Aorta (tissue), 5 donors: Measurements from ENCODE around the gene PI16. TPM values are rescaled to one million over a fixed set of nuclear protein-coding genes. Genes with fewer than 3 reads are reported as not detected.

ENCODE experiments used
- ATAC-seq: fragments of 200-7000 bp; cut with Tn5 transposase; one replicate; pipeline ENCODE4 v1.9.1; 2022; ENCODE audit warnings: moderate library complexity; ENCODE audit not compliant: low FRiP score
- DNase-seq, 2 donors: peaks; one replicate each; pipeline ENCODE4 v3.0.0-alpha.2; 2020
- H3K27ac ChIP-seq, 2 donors: one replicate each; pipeline ENCODE4 v1.5.1; 2013; ENCODE audit warnings: low read length in 2 of 2, mild to moderate bottlenecking in 2 of 2, moderate library complexity in 2 of 2, control low read depth in 1 of 2, inconsistent platforms in 1 of 2, low read depth in 1 of 2
- H3K27me3 ChIP-seq, 2 donors: one replicate each; pipeline ENCODE4 v1.6.1; 2013; ENCODE audit warnings: control low read depth in 1 of 2, low read length in 1 of 2, mild to moderate bottlenecking in 1 of 2, moderate library complexity in 1 of 2; ENCODE audit not compliant: insufficient read depth in 2 of 2, control insufficient read depth in 1 of 2
- H3K36me3 ChIP-seq, 2 donors: one replicate each; pipeline ENCODE4 v1.6.1; 2013; ENCODE audit warnings: control low read depth in 1 of 2, low read length in 1 of 2, mild to moderate bottlenecking in 1 of 2; ENCODE audit not compliant: insufficient read depth in 2 of 2, control insufficient read depth in 1 of 2
- H3K4me1 ChIP-seq, 2 donors: one replicate each; pipeline ENCODE4 v1.6.1; 2013; ENCODE audit warnings: low read length in 2 of 2, control low read depth in 1 of 2, mild to moderate bottlenecking in 1 of 2, moderate library complexity in 1 of 2; ENCODE audit not compliant: insufficient read depth in 2 of 2, control insufficient read depth in 1 of 2
- H3K4me3 ChIP-seq, 2 donors: one replicate each; pipeline ENCODE4 v1.5.1; 2013; ENCODE audit warnings: low read length in 2 of 2, control low read depth in 1 of 2, mild to moderate bottlenecking in 1 of 2
- H3K9me3 ChIP-seq: one replicate; pipeline ENCODE4 v1.6.1; 2013; ENCODE audit warnings: mild to moderate bottlenecking, low read length; ENCODE audit not compliant: control insufficient read depth
- WGBS, 2 donors: extraction: QIAGEN DNeasy Blood & Tissue Kit; methylation state at CpG; one replicate each; pipeline ENCODE4 v1.1.7; 2013; 5-methylcytosine and 5-hydroxymethylcytosine counted together
- intact Hi-C, 2 donors: fragments of 100-400 bp; cut with DNase I; formaldehyde crosslinking; loops; one replicate each; pipeline versions ENCODE4 v1.14.2 to v1.15.0; 2022
- polyA plus RNA-seq, 2 donors: library from polyadenylated mRNA; stranded (reverse); fragments of 200-250 nt; gene quantifications; one replicate each; pipeline ENCODE4 v1.2.3, GENCODE V29; 2013
- total RNA-seq, 2 donors: library from RNA; stranded (reverse); fragmentation: NEBNext Ultra II Directional; extraction: Animal tissue kit (Norgen Biotek cat#: 25700); gene quantifications; one replicate each; pipeline ENCODE4 v1.2.1, GENCODE V29; 2021
- donor health status: healthy with polysubstance abuse.
- donor health status: Bipolar disorder and iron deficiency.
- donor health status: DM: no; HTN: no; CAD: no.
- donor health status: DM: no; HTN: no; CAD: no.
- donor health status: DM: yes; HTN: yes; CAD: no.

Gene PI16
- total and polyA plus RNA-seq, 4 donors = 4.4 to 383 (median 38.7) TPM; not detected in 1

GRCh38 chr6:36973190-36973589 is 18.7 kb downstream of the PI16 start:
- WGBS, 2 donors = 81 to 88% methylated on average over 1 of the region's 1 CpG
- peaks cover 15 to 23% of the 10 kb centered on the region in 2 donors for H3K36me3 ChIP-seq
- no peak for ATAC-seq

GRCh38 chr6:36973647-36974046 is 19.1 kb downstream of the PI16 start:
- no peak overlapping the region for H3K4me3 ChIP-seq
- intact Hi-C loops = no loop called here
- H3K27me3 ChIP-seq = no peaks in the 10 kb centered on the region
- ATAC-seq (no peak), DNase-seq (peak in 1 of 2 donors; percentile 33)
- H3K9me3 ChIP-seq = no peaks in the 10 kb centered on the region
- no peak overlapping the region for H3K27ac ChIP-seq
- peaks cover 15 to 21% of the 10 kb centered on the region in 2 donors for H3K36me3 ChIP-seq
- WGBS, 2 donors = 67 to 77% methylated on average over 4 of the region's 4 CpGs
- no peaks in the 10 kb centered on the region for H3K4me1 ChIP-seq

More at GRCh38 chr6:36973190-36973589, 18.7 kb downstream of the PI16 start:
- no peak overlapping the region for H3K4me3 ChIP-seq
- H3K9me3 ChIP-seq = no peaks in the 10 kb centered on the region
- no peaks in the 10 kb centered on the region for H3K27me3 ChIP-seq
- H3K27ac ChIP-seq = no peak overlapping the region
- H3K4me1 ChIP-seq = no peaks in the 10 kb centered on the region
- intact Hi-C loops = no loop called here
- DNase-seq = no peak

GRCh38 chr6:36975231-36976006 is 20.9 kb downstream of the PI16 start:
- Histone ChIP-seq H3K9me3 (no peaks in the 10 kb centered on the region), H3K4me3 (no peak overlapping the region), H3K27me3 (no peaks in the 10 kb centered on the region), H3K36me3 (peaks cover 11 to 14% of the 10 kb centered on the region in 2 donors), H3K4me1 (no peaks in the 10 kb centered on the region), H3K27ac (no peak overlapping the region)
- ATAC-seq = peak; percentile 5
- 90 to 93% methylated on average over 7 of the region's 7 CpGs for WGBS, 2 donors
- intact Hi-C loops = loop anchor here in 1 of 2 donors (5.0 kb wide), 1 partner anchor 208 kb away; no protein-coding TSS in a partner anchor
- DNase-seq = peak; percentile 42 to 46

- Histone ChIP-seq H3K36me3 (peaks cover 11 to 13% of the 10 kb centered on the region in 2 donors), H3K27me3 (no peaks in the 10 kb centered on the region), H3K9me3 (no peaks in the 10 kb centered on the region), H3K4me3 (no peak overlapping the region), H3K4me1 (no peaks in the 10 kb centered on the region), H3K27ac (no peak overlapping the region)
- DNase-seq (peak in 1 of 2 donors; percentile 33), ATAC-seq (no peak)
- intact Hi-C loops = loop anchor here in 1 of 2 donors (5.0 kb wide), 1 partner anchor 209 kb away; no protein-coding TSS in a partner anchor
- WGBS, 2 donors = 79 to 80% methylated on average over 4 of the region's 4 CpGs
Measured at GRCh38 chr6:36976007-36976264, 21.4 kb downstream of the PI16 start.

- no peaks in the 10 kb centered on the region for H3K9me3 ChIP-seq
- intact Hi-C loops = loop anchor here in 1 of 2 donors (5.0 kb wide), 1 partner anchor 209 kb away; no protein-coding TSS in a partner anchor
- DNase-seq (peak in 1 of 2 donors; percentile 62), ATAC-seq (no peak)
- no peak overlapping the region for H3K4me3 ChIP-seq
- 88 to 91% methylated on average over 7 of the region's 7 CpGs for WGBS, 2 donors
- no peaks in the 10 kb centered on the region for H3K27me3 ChIP-seq
- no peak overlapping the region for H3K27ac ChIP-seq
- no peaks in the 10 kb centered on the region for H3K4me1 ChIP-seq
- H3K36me3 ChIP-seq = peaks cover 11 to 14% of the 10 kb centered on the region in 2 donors
Measured at GRCh38 chr6:36976509-36976908, 22.0 kb downstream of the PI16 start.

- Histone ChIP-seq H3K36me3 (peaks cover 11% of the 10 kb centered on the region in 2 donors), H3K9me3 (no peaks in the 10 kb centered on the region), H3K4me3 (no peak overlapping the region), H3K27ac (no peak overlapping the region), H3K27me3 (no peaks in the 10 kb centered on the region), H3K4me1 (no peaks in the 10 kb centered on the region)
- WGBS, 2 donors = 89 to 90% methylated on average over 6 of the region's 6 CpGs
- DNase-seq = peak in 1 of 2 donors; percentile 68
- ATAC-seq = no peak
- intact Hi-C loops = loop anchor here in 1 of 2 donors (5.0 kb wide), 1 partner anchor 210 kb away; no protein-coding TSS in a partner anchor
Measured at GRCh38 chr6:36976931-36977330, 22.4 kb downstream of the PI16 start.

GRCh38 chr6:36977470-36977941 is 23.0 kb downstream of the PI16 start:
- H3K27me3 ChIP-seq = no peaks in the 10 kb centered on the region
- H3K4me1 ChIP-seq = no peaks in the 10 kb centered on the region
- H3K4me3 ChIP-seq = no peak overlapping the region
- ATAC-seq (no peak), DNase-seq (peak in 1 of 2 donors; percentile 36)
- no peak overlapping the region for H3K27ac ChIP-seq
- peaks cover 11% of the 10 kb centered on the region in 2 donors for H3K36me3 ChIP-seq
- WGBS, 2 donors = 69 to 73% methylated on average over 16 of the region's 16 CpGs
- H3K9me3 ChIP-seq = no peaks in the 10 kb centered on the region
- intact Hi-C loops = loop anchor here in 1 of 2 donors (5.0 kb wide), 1 partner anchor 210 kb away; no protein-coding TSS in a partner anchor

- Histone ChIP-seq H3K27ac (no peak overlapping the region), H3K36me3 (peaks cover 11% of the 10 kb centered on the region in 2 donors), H3K27me3 (no peaks in the 10 kb centered on the region), H3K4me1 (no peaks in the 10 kb centered on the region), H3K9me3 (no peaks in the 10 kb centered on the region), H3K4me3 (no peak overlapping the region)
- WGBS, 2 donors = 69 to 81% methylated on average over 11 of the region's 11 CpGs
- DNase-seq (peak in 1 of 2 donors; percentile 39), ATAC-seq (no peak)
- intact Hi-C loops = loop anchor here in 1 of 2 donors (5.0 kb wide), 1 partner anchor 211 kb away; no protein-coding TSS in a partner anchor
Measured at GRCh38 chr6:36978421-36979346, 24.1 kb downstream of the PI16 start.
